B cell (primary cell): ENCODE results near the gene SLC33A1. TPM values are rescaled to one million over a fixed set of nuclear protein-coding genes. Genes with fewer than 3 reads are reported as not detected.

ENCODE experiments used
- ATAC-seq: fragments of 200-7000 bp; cut with Tn5 transposase; one replicate; pipeline ENCODE4 v1.10.0; 2021; ENCODE audit warnings: low read depth, mild to moderate bottlenecking, moderate number of reproducible peaks, moderate library complexity
- CTCF ChIA-PET: fragments of 350-600 bp; sonication (Branson Sonifier 250); formaldehyde crosslinking; loops from one replicate; lab custom pipeline; 2021; ENCODE audit warnings: antibody characterized with exemption, inconsistent platforms; lab: Charles Lee
- POLR2A ChIA-PET: fragments of 350-600 bp; sonication (Branson Sonifier 250); formaldehyde crosslinking; loops from one replicate; lab custom pipeline; 2021; ENCODE audit warnings: antibody characterized with exemption; lab: Charles Lee
- DNase-seq: peaks from one replicate; pipeline ENCODE4 v3.0.0; 2013
- H2AFZ ChIP-seq: 2 replicates; pipeline ENCODE4 v1.6.1; 2012; ENCODE audit warnings: mild to moderate bottlenecking, low read depth, low read length; ENCODE audit not compliant: insufficient read depth, poor library complexity, severe bottlenecking
- H3K27ac ChIP-seq, 2 donors: 1 replicate in 1 of 2; 2 replicates in 1 of 2; pipeline ENCODE4 v1.5.1; 2012 to 2013; ENCODE audit warnings: low read length in 2 of 2, mild to moderate bottlenecking in 2 of 2, moderate library complexity in 1 of 2
- H3K27me3 ChIP-seq, 4 experiments: fragments of 200-600 bp in 1 of 4; sonication (generic) in 1 of 4; replicated peaks in 1 of 4; 1 replicate in 2 of 4; 2 replicates in 2 of 4; pipeline versions ENCODE4 v1.6.1 to v1.7.0; 2013 to 2016; ENCODE audit warnings: low read length in 3 of 4, mild to moderate bottlenecking in 2 of 4, mixed read lengths in 1 of 4, moderate library complexity in 1 of 4; ENCODE audit not compliant: insufficient read depth in 4 of 4, control insufficient read depth in 3 of 4; ENCODE audit errors: control extremely low read depth in 1 of 4
- H3K36me3 ChIP-seq, 2 experiments: replicated peaks in 1 of 2; 1 replicate in 1 of 2; 2 replicates in 1 of 2; pipeline versions ENCODE4 v1.6.1 to v1.7.1; 2013; ENCODE audit warnings: low read length in 1 of 2; ENCODE audit not compliant: insufficient read depth in 2 of 2, control insufficient read depth in 1 of 2; ENCODE audit errors: control extremely low read depth in 1 of 2, extremely low read depth in 1 of 2
- H3K4me1 ChIP-seq, 2 donors: fragments of 200-600 bp in 1 of 2; sonication (generic) in 1 of 2; 1 replicate in 1 of 2; 2 replicates in 1 of 2; pipeline versions ENCODE4 v1.5.1 to v1.6.1; 2013 to 2017; ENCODE audit warnings: low read length in 2 of 2; ENCODE audit not compliant: control insufficient read depth in 2 of 2, insufficient read depth in 2 of 2
- H3K4me2 ChIP-seq: replicated peaks from 2 replicates; pipeline ENCODE3; 2012; ENCODE audit warnings: mild to moderate bottlenecking, low read depth, low read length; ENCODE audit not compliant: poor library complexity, severe bottlenecking
- H3K4me3 ChIP-seq, 5 experiments: fragments of 200-600 bp in 1 of 5; sonication (generic) in 1 of 5; 1 replicate in 3 of 5; 2 replicates in 2 of 5; pipeline versions ENCODE4 v1.5.1 to v1.7.0; 2011 to 2016; ENCODE audit warnings: low read length in 4 of 5, mild to moderate bottlenecking in 4 of 5, low read depth in 2 of 5, control low read depth in 1 of 5, moderate library complexity in 1 of 5; ENCODE audit not compliant: insufficient read depth in 1 of 5; ENCODE audit errors: control extremely low read depth in 1 of 5, extremely low read depth in 1 of 5
- H3K79me2 ChIP-seq: fragments of 200-600 bp; sonication (generic); one replicate; pipeline ENCODE4 v1.6.0; 2016; ENCODE audit warnings: low read length; ENCODE audit not compliant: control insufficient read depth, insufficient read depth
- H3K9ac ChIP-seq: fragments of 200-600 bp; sonication (generic); 2 replicates; pipeline ENCODE4 v1.6.1; 2017; ENCODE audit warnings: mild to moderate bottlenecking, low read length, moderate library complexity
- H3K9me3 ChIP-seq, 3 donors: one replicate each; pipeline versions ENCODE4 v1.6.1 to v1.7.1; 2013; ENCODE audit warnings: low read length in 2 of 3; ENCODE audit not compliant: control insufficient read depth in 2 of 3, insufficient read depth in 1 of 3; ENCODE audit errors: control extremely low read depth in 1 of 3
- H4K20me1 ChIP-seq: 2 replicates; pipeline ENCODE4 v1.6.0; 2012; ENCODE audit warnings: mild to moderate bottlenecking, low read length; ENCODE audit not compliant: insufficient read depth, control insufficient read depth, poor library complexity, severe bottlenecking
- H3K27ac Mint-ChIP-seq: one replicate; pipeline ENCODE4 v1.8.0; 2021; ENCODE audit warnings: mixed read lengths
- H3K27me3 Mint-ChIP-seq: one replicate; pipeline ENCODE4 v1.8.0; 2021; ENCODE audit warnings: mixed read lengths
- H3K4me1 Mint-ChIP-seq: one replicate; pipeline ENCODE4 v1.8.0; 2021; ENCODE audit warnings: mixed read lengths
- H3K4me3 Mint-ChIP-seq: one replicate; pipeline ENCODE4 v1.8.0; 2021; ENCODE audit warnings: mixed read lengths
- H3K9me3 Mint-ChIP-seq: one replicate; pipeline ENCODE4 v1.8.0; 2022; ENCODE audit warnings: mixed read lengths; ENCODE audit not compliant: insufficient read depth
- EZH2 ChIP-seq: IDR thresholded peaks from 2 replicates; pipeline ENCODE4 v1.6.1; 2012; ENCODE audit warnings: borderline replicate concordance, low read depth, mild to moderate bottlenecking, moderate library complexity, low read length; ENCODE audit not compliant: insufficient read depth, poor library complexity, severe bottlenecking
- WGBS: methylation state at CpG from one replicate; pipeline ENCODE4 v1.1.5; 2013; ENCODE audit warnings: missing lambda C conversion rate; ENCODE audit not compliant: insufficient coverage; 5-methylcytosine and 5-hydroxymethylcytosine counted together
- intact Hi-C: fragments of 100-400 bp; cut with micrococcal nuclease; formaldehyde crosslinking; loops from one replicate; pipeline ENCODE4 v1.10.0; 2022
- polyA plus RNA-seq: library from polyadenylated mRNA; depleted of rRNA; stranded (reverse); fragments of >200 nt; gene quantifications from 2 replicates; pipeline ENCODE4 v1.2.3, GENCODE V29; 2012
- total RNA-seq, 2 donors: library from RNA; stranded (reverse); fragments of 120-200 nt in 1 of 2; gene quantifications; 1 replicate in 1 of 2; 2 replicates in 1 of 2; pipeline versions ENCODE4 v1.2.3 to v1.2.4, GENCODE V29; 2013 to 2022
- TF ChIP-seq, protein P1 (sequence below): fragments of 200-600 bp; IDR thresholded peaks from one replicate; pipeline ENCODE4 v1.8.0; 2022; ENCODE audit warnings: antibody characterized with exemption, mild to moderate bottlenecking

The SLC33A1 gene
- total and polyA plus RNA-seq, 2 donors (not counting 1 experiment from before 2014, with no cell fraction given) = 15.0 to 29.4 TPM

DNA sequence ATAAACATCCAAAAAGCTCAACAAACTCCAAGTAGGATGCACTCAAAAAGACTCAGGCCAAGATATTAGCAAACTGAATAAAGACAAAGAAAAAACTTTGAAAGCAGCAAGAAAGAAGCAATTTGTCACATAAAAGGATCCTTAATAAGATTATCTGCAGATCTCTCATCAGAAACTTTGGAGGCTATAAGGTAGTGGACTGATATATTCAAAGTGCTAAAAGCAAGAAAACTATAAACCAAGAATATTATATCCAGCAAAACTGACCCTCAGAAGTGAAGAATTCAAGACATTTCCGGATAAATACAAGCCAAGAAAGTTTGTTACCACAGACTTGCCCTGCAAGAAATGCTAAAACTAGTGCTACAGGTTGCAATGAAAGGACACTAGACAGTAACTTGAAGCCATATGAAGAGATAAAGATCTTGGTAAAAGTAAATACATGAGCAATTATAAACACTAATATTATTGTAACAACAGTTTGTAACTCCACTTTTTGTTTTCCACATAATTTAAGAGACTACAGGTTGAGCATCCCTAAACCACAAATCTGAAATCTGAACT is 71.8 kb downstream of the SLC33A1 start:
- Histone ChIP-seq H3K4me3 (no peak overlapping the region), H3K27ac (no peak overlapping the region), H3K4me2 (no peak overlapping the region), H3K9ac (no peak overlapping the region), H3K36me3 (no peaks in the 10 kb centered on the region), H3K27me3 (no peaks in the 10 kb centered on the region), H4K20me1 (no peaks in the 10 kb centered on the region), H3K9me3 (peaks cover 0 to 25% (median 11%) of the 10 kb centered on the region in 3 donors), H2AFZ (no peak overlapping the region), H3K4me1 (no peaks in the 10 kb centered on the region), H3K79me2 (no peaks in the 10 kb centered on the region)
- Mint-ChIP-seq H3K4me1 (no peaks in the 10 kb centered on the region), H3K27me3 (no peaks in the 10 kb centered on the region), H3K9me3 (peaks cover 6% of the 10 kb centered on the region), H3K27ac (no peak overlapping the region), H3K4me3 (no peak overlapping the region)
- TF ChIP-seq, protein P1, sequence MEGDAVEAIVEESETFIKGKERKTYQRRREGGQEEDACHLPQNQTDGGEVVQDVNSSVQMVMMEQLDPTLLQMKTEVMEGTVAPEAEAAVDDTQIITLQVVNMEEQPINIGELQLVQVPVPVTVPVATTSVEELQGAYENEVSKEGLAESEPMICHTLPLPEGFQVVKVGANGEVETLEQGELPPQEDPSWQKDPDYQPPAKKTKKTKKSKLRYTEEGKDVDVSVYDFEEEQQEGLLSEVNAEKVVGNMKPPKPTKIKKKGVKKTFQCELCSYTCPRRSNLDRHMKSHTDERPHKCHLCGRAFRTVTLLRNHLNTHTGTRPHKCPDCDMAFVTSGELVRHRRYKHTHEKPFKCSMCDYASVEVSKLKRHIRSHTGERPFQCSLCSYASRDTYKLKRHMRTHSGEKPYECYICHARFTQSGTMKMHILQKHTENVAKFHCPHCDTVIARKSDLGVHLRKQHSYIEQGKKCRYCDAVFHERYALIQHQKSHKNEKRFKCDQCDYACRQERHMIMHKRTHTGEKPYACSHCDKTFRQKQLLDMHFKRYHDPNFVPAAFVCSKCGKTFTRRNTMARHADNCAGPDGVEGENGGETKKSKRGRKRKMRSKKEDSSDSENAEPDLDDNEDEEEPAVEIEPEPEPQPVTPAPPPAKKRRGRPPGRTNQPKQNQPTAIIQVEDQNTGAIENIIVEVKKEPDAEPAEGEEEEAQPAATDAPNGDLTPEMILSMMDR = no peak
- TF ChIP-seq EZH2 = no peak
- intact Hi-C loops = no loop called here
- ChIA-PET POLR2A (no interaction called here), CTCF (no interaction called here)
- no peak for DNase-seq
- ATAC-seq = no peak
- no CpG with 5 or more reads among the region's 1 CpG for WGBS

GRCh38 chr3:155780291-155780690 is 73.9 kb downstream of the SLC33A1 start:
- Mint-ChIP-seq H3K27me3 (no peaks in the 10 kb centered on the region), H3K9me3 (peaks cover 6% of the 10 kb centered on the region), H3K4me3 (no peak overlapping the region), H3K4me1 (no peaks in the 10 kb centered on the region), H3K27ac (no peak overlapping the region)
- ATAC-seq (no peak), DNase-seq (no peak)
- ChIA-PET CTCF (interaction anchor here (1.3 kb wide), 1 partner anchor 10 kb away, joined by 3 read pairs; no protein-coding TSS in a partner anchor), POLR2A (no interaction called here)
- Histone ChIP-seq H4K20me1 (no peaks in the 10 kb centered on the region), H3K36me3 (no peaks in the 10 kb centered on the region), H3K4me1 (no peaks in the 10 kb centered on the region), H3K79me2 (no peaks in the 10 kb centered on the region), H3K9me3 (peaks cover 0 to 25% (median 11%) of the 10 kb centered on the region in 3 donors), H3K27me3 (no peaks in the 10 kb centered on the region), H3K4me3 (no peak overlapping the region), H3K4me2 (no peak overlapping the region), H3K9ac (no peak overlapping the region), H3K27ac (no peak overlapping the region), H2AFZ (no peak overlapping the region)
- intact Hi-C loops = no loop called here
- TF ChIP-seq, protein P1 = no peak
- TF ChIP-seq EZH2 = no peak
